ENCODE measurements around the gene BNIP1.

Gene BNIP1

DNA sequence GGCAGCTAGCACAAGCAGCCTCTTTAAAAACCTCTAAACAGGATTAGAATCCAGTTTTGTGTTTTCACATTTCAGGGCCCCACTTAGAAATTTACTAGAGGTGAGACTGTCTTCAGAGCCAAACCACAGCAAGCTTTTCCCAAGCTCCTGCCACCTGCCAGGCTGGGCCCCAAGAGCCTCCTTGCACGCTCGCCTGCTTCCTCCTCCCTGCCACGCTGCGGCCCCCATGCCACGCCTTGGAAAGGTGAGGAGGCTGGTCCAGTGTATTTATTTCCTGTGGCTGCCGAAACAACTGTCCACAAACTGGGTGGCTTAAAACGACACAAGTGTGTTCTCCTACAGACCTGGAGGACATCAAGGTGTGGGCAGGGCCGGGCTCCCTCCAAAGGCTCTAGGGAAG lies 47.2 kb downstream of the BNIP1 start (continued):
- TF ChIP-seq ZNF416 (tag by site-specific recombination; IDR thresholded peaks at IDR 0.05): no peak

DNA sequence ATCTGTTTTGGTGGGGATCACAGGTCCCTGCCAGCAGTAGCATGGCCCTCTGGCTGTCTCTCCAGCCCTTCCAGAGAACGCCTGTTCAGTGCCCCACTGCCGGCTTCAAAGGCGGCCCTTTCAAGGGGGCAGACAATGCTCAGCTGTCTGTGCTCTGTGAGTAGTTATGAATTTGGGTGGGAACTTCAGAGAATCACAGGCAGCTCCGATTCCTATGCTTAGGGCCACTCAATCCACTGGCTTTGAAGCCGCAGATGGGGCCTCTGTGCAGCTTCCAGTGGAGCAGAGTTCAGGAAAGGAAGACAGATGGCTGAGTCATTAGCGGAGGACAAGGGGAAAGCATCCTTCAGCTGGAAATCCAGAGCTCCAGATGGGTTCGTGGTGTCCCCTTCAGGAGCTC lies 48.2 kb downstream of the BNIP1 start:
- Histone ChIP-seq H3K9me3 (ENCODE audit: control insufficient read depth, insufficient read depth, low read depth, low read length) (no peaks in the 10 kb centered on the region), H3K36me3 (ENCODE audit: control insufficient read depth in 2 of 2, insufficient read depth in 1 of 2, low read length in 2 of 2) (no peaks in the 10 kb centered on the region), H3K4me1 (ENCODE audit: control insufficient read depth, insufficient read depth, low read length) (no peaks in the 10 kb centered on the region), H3K27ac (ENCODE audit: extremely low read depth, low read depth, low read length) (no peak overlapping the region), H3K4me3 (ENCODE audit: low read depth, low read length) (no peak overlapping the region)
- TF ChIP-seq ZNF426 (tag by site-specific recombination; IDR thresholded peaks at IDR 0.05) (no peak), ZNF701 (tag by site-specific recombination; IDR thresholded peaks at IDR 0.05) (no peak), ZNF302 (tag by site-specific recombination; IDR thresholded peaks at IDR 0.05; ENCODE audit: low read depth) (no peak), SP3 (tag by site-specific recombination; IDR thresholded peaks at IDR 0.05) (no peak), ZNF843 (tag by site-specific recombination; IDR thresholded peaks at IDR 0.05) (no peak), ZNF223 (tag by site-specific recombination; IDR thresholded peaks at IDR 0.05) (no peak)
- TF ChIP-seq, protein P1, sequence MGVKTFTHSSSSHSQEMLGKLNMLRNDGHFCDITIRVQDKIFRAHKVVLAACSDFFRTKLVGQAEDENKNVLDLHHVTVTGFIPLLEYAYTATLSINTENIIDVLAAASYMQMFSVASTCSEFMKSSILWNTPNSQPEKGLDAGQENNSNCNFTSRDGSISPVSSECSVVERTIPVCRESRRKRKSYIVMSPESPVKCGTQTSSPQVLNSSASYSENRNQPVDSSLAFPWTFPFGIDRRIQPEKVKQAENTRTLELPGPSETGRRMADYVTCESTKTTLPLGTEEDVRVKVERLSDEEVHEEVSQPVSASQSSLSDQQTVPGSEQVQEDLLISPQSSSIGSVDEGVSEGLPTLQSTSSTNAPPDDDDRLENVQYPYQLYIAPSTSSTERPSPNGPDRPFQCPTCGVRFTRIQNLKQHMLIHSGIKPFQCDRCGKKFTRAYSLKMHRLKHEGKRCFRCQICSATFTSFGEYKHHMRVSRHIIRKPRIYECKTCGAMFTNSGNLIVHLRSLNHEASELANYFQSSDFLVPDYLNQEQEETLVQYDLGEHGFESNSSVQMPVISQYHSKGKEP (tag by site-specific recombination; IDR thresholded peaks at IDR 0.05): no peak
- TF ChIP-seq, protein P2, sequence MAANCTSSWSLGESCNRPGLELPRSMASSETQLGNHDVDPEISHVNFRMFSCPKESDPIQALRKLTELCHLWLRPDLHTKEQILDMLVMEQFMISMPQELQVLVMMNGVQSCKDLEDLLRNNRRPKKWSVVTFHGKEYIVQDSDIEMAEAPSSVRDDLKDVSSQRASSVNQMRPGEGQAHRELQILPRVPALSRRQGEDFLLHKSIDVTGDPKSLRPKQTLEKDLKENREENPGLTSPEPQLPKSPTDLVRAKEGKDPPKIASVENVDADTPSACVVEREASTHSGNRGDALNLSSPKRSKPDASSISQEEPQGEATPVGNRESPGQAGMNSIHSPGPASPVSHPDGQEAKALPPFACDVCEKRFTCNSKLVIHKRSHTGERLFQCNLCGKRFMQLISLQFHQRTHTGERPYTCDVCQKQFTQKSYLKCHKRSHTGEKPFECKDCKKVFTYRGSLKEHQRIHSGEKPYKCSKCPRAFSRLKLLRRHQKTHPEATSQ (tag by site-specific recombination; IDR thresholded peaks at IDR 0.05): no peak
- ChIA-PET CTCF (no interaction called here), POLR2A (no interaction called here)

DNA sequence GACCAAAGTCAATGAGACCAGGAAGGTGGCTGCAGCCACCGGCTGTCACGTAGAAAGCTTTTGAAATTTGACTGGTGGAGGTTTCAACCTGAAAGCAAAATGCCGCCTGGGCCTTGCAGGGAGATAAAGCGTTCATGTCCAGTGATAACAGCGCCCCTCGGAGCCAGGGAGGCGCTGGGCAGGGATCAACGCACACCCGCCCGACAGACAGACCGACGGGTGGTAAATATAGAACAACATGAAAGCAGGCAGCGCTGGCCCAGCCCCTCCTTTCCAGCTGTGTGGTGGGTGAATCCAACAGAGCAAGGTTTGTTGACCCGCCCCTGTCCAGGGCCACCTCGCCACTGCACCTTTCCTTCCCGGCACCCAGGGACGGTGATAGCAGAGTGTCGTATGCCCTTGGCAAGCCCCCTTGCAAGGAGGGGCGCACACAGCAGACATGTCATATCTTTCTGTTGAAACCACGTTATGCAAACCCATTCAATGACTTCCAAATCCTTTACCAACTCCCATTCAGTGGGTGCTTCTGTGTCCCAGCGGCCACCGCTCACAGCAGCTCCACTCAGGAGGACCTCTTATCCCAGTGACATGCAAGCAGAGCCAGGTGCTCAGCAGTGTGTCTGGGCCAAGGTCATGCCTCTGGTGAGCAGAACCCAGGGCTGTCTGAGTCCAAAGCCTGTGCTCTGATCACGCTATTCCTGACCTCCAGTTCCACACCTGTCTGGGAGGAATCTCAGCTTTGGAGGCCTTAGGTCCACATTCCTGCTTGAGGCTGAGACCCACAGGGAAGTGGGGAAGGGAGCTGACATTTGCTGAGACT lies 52.0 kb downstream of the BNIP1 start:
- H3K4me3 ChIP-seq (ENCODE audit: low read depth, low read length): no peak overlapping the region
- ChIA-PET POLR2A (no interaction called here), CTCF (interaction anchor here (0.6 to 0.7 kb wide), 3 partner anchors 11 to 30 kb away, joined by 3 to 4 read pairs (median 3); no protein-coding TSS in a partner anchor)
- no peaks in the 10 kb centered on the region for H3K36me3 ChIP-seq (ENCODE audit: control insufficient read depth in 2 of 2, insufficient read depth in 1 of 2, low read length in 2 of 2)
- no peaks in the 10 kb centered on the region for H3K4me1 ChIP-seq (ENCODE audit: control insufficient read depth, insufficient read depth, low read length)
- H3K27ac ChIP-seq (ENCODE audit: extremely low read depth, low read depth, low read length): no peak overlapping the region
- H3K9me3 ChIP-seq (ENCODE audit: control insufficient read depth, insufficient read depth, low read depth, low read length): no peaks in the 10 kb centered on the region
- no peak for TF ChIP-seq ZFHX2 (tag by site-specific recombination; conservative IDR thresholded peaks at IDR 0.05)
- TF ChIP-seq, protein P3, sequence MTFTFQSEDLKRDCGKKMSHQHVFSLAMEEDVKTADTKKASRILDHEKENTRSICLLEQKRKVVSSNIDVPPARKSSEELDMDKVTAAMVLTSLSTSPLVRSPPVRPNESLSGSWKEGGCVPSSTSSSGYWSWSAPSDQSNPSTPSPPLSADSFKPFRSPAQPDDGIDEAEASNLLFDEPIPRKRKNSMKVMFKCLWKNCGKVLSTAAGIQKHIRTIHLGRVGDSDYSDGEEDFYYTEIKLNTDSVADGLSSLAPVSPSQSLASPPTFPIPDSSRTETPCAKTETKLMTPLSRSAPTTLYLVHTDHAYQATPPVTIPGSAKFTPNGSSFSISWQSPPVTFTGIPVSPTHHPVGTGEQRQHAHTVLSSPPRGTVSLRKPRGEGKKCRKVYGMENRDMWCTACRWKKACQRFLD (tag by site-specific recombination; IDR thresholded peaks at IDR 0.05): no peak
- TF ChIP-seq, protein P4, sequence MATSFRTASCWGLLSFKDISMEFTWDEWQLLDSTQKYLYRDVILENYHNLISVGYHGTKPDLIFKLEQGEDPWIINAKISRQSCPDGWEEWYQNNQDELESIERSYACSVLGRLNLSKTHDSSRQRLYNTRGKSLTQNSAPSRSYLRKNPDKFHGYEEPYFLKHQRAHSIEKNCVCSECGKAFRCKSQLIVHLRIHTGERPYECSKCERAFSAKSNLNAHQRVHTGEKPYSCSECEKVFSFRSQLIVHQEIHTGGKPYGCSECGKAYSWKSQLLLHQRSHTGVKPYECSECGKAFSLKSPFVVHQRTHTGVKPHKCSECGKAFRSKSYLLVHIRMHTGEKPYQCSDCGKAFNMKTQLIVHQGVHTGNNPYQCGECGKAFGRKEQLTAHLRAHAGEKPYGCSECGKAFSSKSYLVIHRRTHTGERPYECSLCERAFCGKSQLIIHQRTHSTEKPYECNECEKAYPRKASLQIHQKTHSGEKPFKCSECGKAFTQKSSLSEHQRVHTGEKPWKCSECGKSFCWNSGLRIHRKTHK (tag by site-specific recombination; IDR thresholded peaks at IDR 0.05): no peak
- TF ChIP-seq, protein P5, sequence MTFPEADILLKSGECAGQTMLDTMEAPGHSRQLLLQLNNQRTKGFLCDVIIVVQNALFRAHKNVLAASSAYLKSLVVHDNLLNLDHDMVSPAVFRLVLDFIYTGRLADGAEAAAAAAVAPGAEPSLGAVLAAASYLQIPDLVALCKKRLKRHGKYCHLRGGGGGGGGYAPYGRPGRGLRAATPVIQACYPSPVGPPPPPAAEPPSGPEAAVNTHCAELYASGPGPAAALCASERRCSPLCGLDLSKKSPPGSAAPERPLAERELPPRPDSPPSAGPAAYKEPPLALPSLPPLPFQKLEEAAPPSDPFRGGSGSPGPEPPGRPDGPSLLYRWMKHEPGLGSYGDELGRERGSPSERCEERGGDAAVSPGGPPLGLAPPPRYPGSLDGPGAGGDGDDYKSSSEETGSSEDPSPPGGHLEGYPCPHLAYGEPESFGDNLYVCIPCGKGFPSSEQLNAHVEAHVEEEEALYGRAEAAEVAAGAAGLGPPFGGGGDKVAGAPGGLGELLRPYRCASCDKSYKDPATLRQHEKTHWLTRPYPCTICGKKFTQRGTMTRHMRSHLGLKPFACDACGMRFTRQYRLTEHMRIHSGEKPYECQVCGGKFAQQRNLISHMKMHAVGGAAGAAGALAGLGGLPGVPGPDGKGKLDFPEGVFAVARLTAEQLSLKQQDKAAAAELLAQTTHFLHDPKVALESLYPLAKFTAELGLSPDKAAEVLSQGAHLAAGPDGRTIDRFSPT (tag by site-specific recombination; IDR thresholded peaks at IDR 0.05): no peak
- TF ChIP-seq, protein P6, sequence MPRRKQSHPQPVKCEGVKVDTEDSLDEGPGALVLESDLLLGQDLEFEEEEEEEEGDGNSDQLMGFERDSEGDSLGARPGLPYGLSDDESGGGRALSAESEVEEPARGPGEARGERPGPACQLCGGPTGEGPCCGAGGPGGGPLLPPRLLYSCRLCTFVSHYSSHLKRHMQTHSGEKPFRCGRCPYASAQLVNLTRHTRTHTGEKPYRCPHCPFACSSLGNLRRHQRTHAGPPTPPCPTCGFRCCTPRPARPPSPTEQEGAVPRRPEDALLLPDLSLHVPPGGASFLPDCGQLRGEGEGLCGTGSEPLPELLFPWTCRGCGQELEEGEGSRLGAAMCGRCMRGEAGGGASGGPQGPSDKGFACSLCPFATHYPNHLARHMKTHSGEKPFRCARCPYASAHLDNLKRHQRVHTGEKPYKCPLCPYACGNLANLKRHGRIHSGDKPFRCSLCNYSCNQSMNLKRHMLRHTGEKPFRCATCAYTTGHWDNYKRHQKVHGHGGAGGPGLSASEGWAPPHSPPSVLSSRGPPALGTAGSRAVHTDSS (tag by site-specific recombination; IDR thresholded peaks at IDR 0.05): no peak
- TF ChIP-seq ZBTB21 (tag by site-specific recombination; IDR thresholded peaks at IDR 0.05): no peak
- TF ChIP-seq, protein P7, sequence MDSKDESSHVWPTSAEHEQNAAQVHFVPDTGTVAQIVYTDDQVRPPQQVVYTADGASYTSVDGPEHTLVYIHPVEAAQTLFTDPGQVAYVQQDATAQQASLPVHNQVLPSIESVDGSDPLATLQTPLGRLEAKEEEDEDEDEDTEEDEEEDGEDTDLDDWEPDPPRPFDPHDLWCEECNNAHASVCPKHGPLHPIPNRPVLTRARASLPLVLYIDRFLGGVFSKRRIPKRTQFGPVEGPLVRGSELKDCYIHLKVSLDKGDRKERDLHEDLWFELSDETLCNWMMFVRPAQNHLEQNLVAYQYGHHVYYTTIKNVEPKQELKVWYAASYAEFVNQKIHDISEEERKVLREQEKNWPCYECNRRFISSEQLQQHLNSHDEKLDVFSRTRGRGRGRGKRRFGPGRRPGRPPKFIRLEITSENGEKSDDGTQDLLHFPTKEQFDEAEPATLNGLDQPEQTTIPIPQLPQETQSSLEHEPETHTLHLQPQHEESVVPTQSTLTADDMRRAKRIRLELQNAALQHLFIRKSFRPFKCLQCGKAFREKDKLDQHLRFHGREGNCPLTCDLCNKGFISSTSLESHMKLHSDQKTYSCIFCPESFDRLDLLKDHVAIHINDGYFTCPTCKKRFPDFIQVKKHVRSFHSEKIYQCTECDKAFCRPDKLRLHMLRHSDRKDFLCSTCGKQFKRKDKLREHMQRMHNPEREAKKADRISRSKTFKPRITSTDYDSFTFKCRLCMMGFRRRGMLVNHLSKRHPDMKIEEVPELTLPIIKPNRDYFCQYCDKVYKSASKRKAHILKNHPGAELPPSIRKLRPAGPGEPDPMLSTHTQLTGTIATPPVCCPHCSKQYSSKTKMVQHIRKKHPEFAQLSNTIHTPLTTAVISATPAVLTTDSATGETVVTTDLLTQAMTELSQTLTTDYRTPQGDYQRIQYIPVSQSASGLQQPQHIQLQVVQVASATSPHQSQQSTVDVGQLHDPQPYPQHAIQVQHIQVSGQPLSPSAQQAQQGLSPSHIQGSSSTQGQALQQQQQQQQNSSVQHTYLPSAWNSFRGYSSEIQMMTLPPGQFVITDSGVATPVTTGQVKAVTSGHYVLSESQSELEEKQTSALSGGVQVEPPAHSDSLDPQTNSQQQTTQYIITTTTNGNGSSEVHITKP (tag by site-specific recombination; IDR thresholded peaks at IDR 0.05): no peak
- no peak for TF ChIP-seq SCRT2 (tag by site-specific recombination; IDR thresholded peaks at IDR 0.05)
- TF ChIP-seq ZNF791 (tag by site-specific recombination; IDR thresholded peaks at IDR 0.05): no peak
- TF ChIP-seq ZNF174 (tag by site-specific recombination; IDR thresholded peaks at IDR 0.05): no peak

Data from HEK293 (cell line).